Measurements from ENCODE around the gene ARFIP2.
A peak's percentile ranks its signal among the peaks of the same experiment; 100 is the strongest.

ARFIP2 gene

GRCh38 chr11:6438979-6439571 is 42.1 kb downstream of the ARFIP2 start:
- Histone ChIP-seq H2BK15ac (ENCODE audit: low read depth, poor library complexity, severe bottlenecking) (no peak overlapping the region), H2BK120ac (ENCODE audit: low read depth, low read length) (no peak overlapping the region), H3K14ac (ENCODE audit: low read length in 2 of 2) (no peak overlapping the region), H3K4me3 (ENCODE audit: insufficient read depth in 1 of 2, low read depth in 1 of 2, low read length in 2 of 2) (no peak overlapping the region), H3K4me1 (ENCODE audit: control insufficient read depth, insufficient read depth, low read depth, low read length) (no peaks in the 10 kb centered on the region), H3K9ac (ENCODE audit: low read length) (no peak overlapping the region), H2AK5ac (ENCODE audit: low read length, severe bottlenecking) (no peak overlapping the region), H3K4ac (ENCODE audit: low read depth in 1 of 2, low read length in 2 of 2) (no peak overlapping the region), H4K91ac (ENCODE audit: low read length) (no peak overlapping the region), H3K79me1 (replicated peaks; ENCODE audit: low read length, poor library complexity, severe bottlenecking) (no peaks in the 10 kb centered on the region), H3K36me3 (ENCODE audit: control insufficient read depth in 1 of 2, insufficient read depth in 2 of 2, low read depth in 1 of 2, low read length in 2 of 2) (peaks cover 0 to 4% of the 10 kb centered on the region in 2 experiments), H3K27ac (ENCODE audit: low read length, poor library complexity, severe bottlenecking) (no peak overlapping the region), H2BK5ac (ENCODE audit: low read depth, low read length, poor library complexity, severe bottlenecking) (no peak overlapping the region), H3K18ac (ENCODE audit: low read depth in 1 of 2, low read length in 2 of 2) (no peak overlapping the region), H3K23ac (ENCODE audit: low read length in 2 of 2) (no peak overlapping the region), H4K8ac (ENCODE audit: low read length) (no peak overlapping the region), H2BK12ac (ENCODE audit: low read length in 2 of 2) (no peak overlapping the region), H3K4me2 (ENCODE audit: low read length, poor library complexity, severe bottlenecking) (no peak overlapping the region), H3K27me3 (ENCODE audit: control insufficient read depth in 1 of 2, insufficient read depth in 1 of 2, low read length in 2 of 2) (no peaks in the 10 kb centered on the region), H3K9me3 (ENCODE audit: control insufficient read depth, low read length) (no peaks in the 10 kb centered on the region), H2AFZ (ENCODE audit: low read depth, low read length) (no peak overlapping the region)
- 9% methylated on average over 1 of the region's 1 CpG for WGBS
- DNase-seq = peak; percentile 61

GRCh38 chr11:6437993-6438392 is 43.1 kb downstream of the ARFIP2 start:
- H3K79me1 ChIP-seq (replicated peaks; ENCODE audit: low read length, poor library complexity, severe bottlenecking) = no peaks in the 10 kb centered on the region
- H3K36me3 ChIP-seq (ENCODE audit: control insufficient read depth in 1 of 2, insufficient read depth in 2 of 2, low read depth in 1 of 2, low read length in 2 of 2) = peaks cover 0 to 4% of the 10 kb centered on the region in 2 experiments
- H2BK120ac ChIP-seq (ENCODE audit: low read depth, low read length) = no peak overlapping the region
- no peak overlapping the region for H3K23ac ChIP-seq (ENCODE audit: low read length in 2 of 2)
- H3K18ac ChIP-seq (ENCODE audit: low read depth in 1 of 2, low read length in 2 of 2) = no peak overlapping the region
- H2AFZ ChIP-seq (ENCODE audit: low read depth, low read length) = no peak overlapping the region
- H3K14ac ChIP-seq (ENCODE audit: low read length in 2 of 2) = no peak overlapping the region
- no peak overlapping the region for H2BK15ac ChIP-seq (ENCODE audit: low read depth, poor library complexity, severe bottlenecking)
- no peak overlapping the region for H3K4me2 ChIP-seq (ENCODE audit: low read length, poor library complexity, severe bottlenecking)
- no peaks in the 10 kb centered on the region for H3K27me3 ChIP-seq (ENCODE audit: control insufficient read depth in 1 of 2, insufficient read depth in 1 of 2, low read length in 2 of 2)
- no peak overlapping the region for H2AK5ac ChIP-seq (ENCODE audit: low read length, severe bottlenecking)
- no peak overlapping the region for H4K91ac ChIP-seq (ENCODE audit: low read length)
- H2BK5ac ChIP-seq (ENCODE audit: low read depth, low read length, poor library complexity, severe bottlenecking) = no peak overlapping the region
- DNase-seq = no peak
- no peak overlapping the region for H3K9ac ChIP-seq (ENCODE audit: low read length)
- no peak overlapping the region for H3K4me3 ChIP-seq (ENCODE audit: insufficient read depth in 1 of 2, low read depth in 1 of 2, low read length in 2 of 2)
- no peaks in the 10 kb centered on the region for H3K4me1 ChIP-seq (ENCODE audit: control insufficient read depth, insufficient read depth, low read depth, low read length)
- H3K4ac ChIP-seq (ENCODE audit: low read depth in 1 of 2, low read length in 2 of 2) = no peak overlapping the region
- H3K27ac ChIP-seq (ENCODE audit: low read length, poor library complexity, severe bottlenecking) = no peak overlapping the region
- 83% methylated on average over 3 of the region's 3 CpGs for WGBS
- no peaks in the 10 kb centered on the region for H3K9me3 ChIP-seq (ENCODE audit: control insufficient read depth, low read length)
- H4K8ac ChIP-seq (ENCODE audit: low read length) = no peak overlapping the region
- H2BK12ac ChIP-seq (ENCODE audit: low read length in 2 of 2) = no peak overlapping the region

- H2AFZ ChIP-seq (ENCODE audit: low read depth, low read length) = no peak overlapping the region
- no peak overlapping the region for H3K4me3 ChIP-seq (ENCODE audit: insufficient read depth in 1 of 2, low read depth in 1 of 2, low read length in 2 of 2)
- H2BK15ac ChIP-seq (ENCODE audit: low read depth, poor library complexity, severe bottlenecking) = no peak overlapping the region
- H4K8ac ChIP-seq (ENCODE audit: low read length) = no peak overlapping the region
- WGBS = 93% methylated on average over 12 of the region's 12 CpGs
- H3K79me1 ChIP-seq (replicated peaks; ENCODE audit: low read length, poor library complexity, severe bottlenecking) = no peaks in the 10 kb centered on the region
- no peak overlapping the region for H3K27ac ChIP-seq (ENCODE audit: low read length, poor library complexity, severe bottlenecking)
- H2BK12ac ChIP-seq (ENCODE audit: low read length in 2 of 2) = no peak overlapping the region
- no peak overlapping the region for H3K4ac ChIP-seq (ENCODE audit: low read depth in 1 of 2, low read length in 2 of 2)
- H3K36me3 ChIP-seq (ENCODE audit: control insufficient read depth in 1 of 2, insufficient read depth in 2 of 2, low read depth in 1 of 2, low read length in 2 of 2) = peaks cover 0 to 4% of the 10 kb centered on the region in 2 experiments
- no peak overlapping the region for H4K91ac ChIP-seq (ENCODE audit: low read length)
- H3K14ac ChIP-seq (ENCODE audit: low read length in 2 of 2) = no peak overlapping the region
- H3K23ac ChIP-seq (ENCODE audit: low read length in 2 of 2) = no peak overlapping the region
- H2AK5ac ChIP-seq (ENCODE audit: low read length, severe bottlenecking) = no peak overlapping the region
- no peak overlapping the region for H2BK5ac ChIP-seq (ENCODE audit: low read depth, low read length, poor library complexity, severe bottlenecking)
- no peak overlapping the region for H3K4me2 ChIP-seq (ENCODE audit: low read length, poor library complexity, severe bottlenecking)
- H2BK120ac ChIP-seq (ENCODE audit: low read depth, low read length) = no peak overlapping the region
- H3K9me3 ChIP-seq (ENCODE audit: control insufficient read depth, low read length) = no peaks in the 10 kb centered on the region
- no peak for DNase-seq
- H3K9ac ChIP-seq (ENCODE audit: low read length) = no peak overlapping the region
- no peak overlapping the region for H3K18ac ChIP-seq (ENCODE audit: low read depth in 1 of 2, low read length in 2 of 2)
- no peaks in the 10 kb centered on the region for H3K4me1 ChIP-seq (ENCODE audit: control insufficient read depth, insufficient read depth, low read depth, low read length)
- H3K27me3 ChIP-seq (ENCODE audit: control insufficient read depth in 1 of 2, insufficient read depth in 1 of 2, low read length in 2 of 2) = no peaks in the 10 kb centered on the region
Measured at GRCh38 chr11:6437423-6437822, 43.7 kb downstream of the ARFIP2 start.

GRCh38 chr11:6433998-6434660 is 47.0 kb downstream of the ARFIP2 start:
- Histone ChIP-seq H3K23ac (ENCODE audit: low read length in 2 of 2) (no peak overlapping the region), H3K4me2 (ENCODE audit: low read length, poor library complexity, severe bottlenecking) (no peak overlapping the region), H3K79me1 (replicated peaks; ENCODE audit: low read length, poor library complexity, severe bottlenecking) (no peaks in the 10 kb centered on the region), H4K91ac (ENCODE audit: low read length) (no peak overlapping the region), H2AFZ (ENCODE audit: low read depth, low read length) (no peak overlapping the region), H4K8ac (ENCODE audit: low read length) (no peak overlapping the region), H3K27me3 (ENCODE audit: control insufficient read depth in 1 of 2, insufficient read depth in 1 of 2, low read length in 2 of 2) (no peaks in the 10 kb centered on the region), H3K14ac (ENCODE audit: low read length in 2 of 2) (no peak overlapping the region), H2BK15ac (ENCODE audit: low read depth, poor library complexity, severe bottlenecking) (no peak overlapping the region), H3K18ac (ENCODE audit: low read depth in 1 of 2, low read length in 2 of 2) (no peak overlapping the region), H3K4me1 (ENCODE audit: control insufficient read depth, insufficient read depth, low read depth, low read length) (peaks cover 4% of the 10 kb centered on the region), H3K4me3 (ENCODE audit: insufficient read depth in 1 of 2, low read depth in 1 of 2, low read length in 2 of 2) (no peak overlapping the region), H3K9me3 (ENCODE audit: control insufficient read depth, low read length) (no peaks in the 10 kb centered on the region), H2BK12ac (ENCODE audit: low read length in 2 of 2) (no peak overlapping the region), H2BK120ac (ENCODE audit: low read depth, low read length) (no peak overlapping the region), H2AK5ac (ENCODE audit: low read length, severe bottlenecking) (no peak overlapping the region), H3K36me3 (ENCODE audit: control insufficient read depth in 1 of 2, insufficient read depth in 2 of 2, low read depth in 1 of 2, low read length in 2 of 2) (peaks cover 0 to 4% of the 10 kb centered on the region in 2 experiments), H3K9ac (ENCODE audit: low read length) (no peak overlapping the region), H2BK5ac (ENCODE audit: low read depth, low read length, poor library complexity, severe bottlenecking) (no peak overlapping the region), H3K4ac (ENCODE audit: low read depth in 1 of 2, low read length in 2 of 2) (no peak overlapping the region), H3K27ac (ENCODE audit: low read length, poor library complexity, severe bottlenecking) (no peak overlapping the region)
- no peak for DNase-seq
- WGBS = 82% methylated on average over 3 of the region's 5 CpGs
